CD14-positive monocyte (primary cell): ENCODE measurements around the gene NPPA. TPM values are rescaled to one million over a fixed set of nuclear protein-coding genes. Genes with fewer than 3 reads are reported as not detected.

Experiments used
- DNase-seq, 3 donors: peaks; one replicate each; pipeline ENCODE4 v3.0.0-alpha.2; 2011 to 2022
- H2AFZ ChIP-seq: 2 replicates; pipeline ENCODE4 v1.6.0; 2012; ENCODE audit warnings: mild to moderate bottlenecking, low read depth, low read length, inconsistent platforms; ENCODE audit not compliant: insufficient read depth, poor library complexity, severe bottlenecking
- H3K27ac ChIP-seq, 2 donors: 1 replicate in 1 of 2; 2 replicates in 1 of 2; pipeline ENCODE4 v1.5.1; 2012 to 2013; ENCODE audit warnings: low read length in 2 of 2, control low read depth in 1 of 2, inconsistent platforms in 1 of 2, low read depth in 1 of 2, mild to moderate bottlenecking in 1 of 2
- H3K27me3 ChIP-seq, 2 donors: one replicate each; pipeline versions ENCODE4 v1.6.0 to v1.6.1; 2011 to 2013; ENCODE audit warnings: low read length in 2 of 2; ENCODE audit not compliant: control insufficient read depth in 2 of 2, insufficient read depth in 2 of 2
- H3K36me3 ChIP-seq, 2 donors: replicated peaks in 1 of 2; 1 replicate in 1 of 2; 2 replicates in 1 of 2; pipeline versions ENCODE4 v1.5.1 to v1.6.1; 2012 to 2013; ENCODE audit warnings: low read length in 2 of 2, control low read depth in 1 of 2, inconsistent platforms in 1 of 2, mild to moderate bottlenecking in 1 of 2; ENCODE audit not compliant: insufficient read depth in 2 of 2, control insufficient read depth in 1 of 2
- H3K4me1 ChIP-seq, 2 donors: 1 replicate in 1 of 2; 2 replicates in 1 of 2; pipeline versions ENCODE4 v1.5.1 to v1.6.1; 2012 to 2013; ENCODE audit warnings: low read length in 2 of 2, control low read depth in 1 of 2, inconsistent platforms in 1 of 2, mild to moderate bottlenecking in 1 of 2, moderate library complexity in 1 of 2; ENCODE audit not compliant: insufficient read depth in 2 of 2, control insufficient read depth in 1 of 2
- H3K4me2 ChIP-seq: replicated peaks from 2 replicates; pipeline ENCODE3; 2012; ENCODE audit warnings: low read length, moderate library complexity, mild to moderate bottlenecking; ENCODE audit not compliant: poor library complexity, severe bottlenecking; ENCODE audit errors: extremely low read depth
- H3K4me3 ChIP-seq, 3 experiments: fragments of 200-600 bp in 1 of 3; sonication (generic) in 1 of 3; replicated peaks in 1 of 3; 1 replicate in 2 of 3; 2 replicates in 1 of 3; pipeline ENCODE4 v1.5.1; 2011 to 2013; ENCODE audit warnings: low read length in 3 of 3, mild to moderate bottlenecking in 3 of 3, control low read depth in 2 of 3, low read depth in 2 of 3, inconsistent platforms in 1 of 3, moderate library complexity in 1 of 3
- H3K79me2 ChIP-seq: 2 replicates; pipeline ENCODE4 v1.6.0; 2012; ENCODE audit warnings: mild to moderate bottlenecking, control low read depth, inconsistent platforms, low read length, moderate library complexity; ENCODE audit not compliant: insufficient read depth
- H3K9ac ChIP-seq: 2 replicates; pipeline ENCODE4 v1.6.0; 2017; ENCODE audit warnings: low read length, mild to moderate bottlenecking; ENCODE audit not compliant: insufficient read depth, poor library complexity, severe bottlenecking
- H3K9me3 ChIP-seq, 2 donors: replicated peaks in 1 of 2; 1 replicate in 1 of 2; 2 replicates in 1 of 2; pipeline versions ENCODE4 v1.5.1 to v1.6.1; 2012 to 2013; ENCODE audit warnings: low read length in 2 of 2, control low read depth in 1 of 2; ENCODE audit not compliant: control insufficient read depth in 1 of 2, insufficient read depth in 1 of 2
- H4K20me1 ChIP-seq: 2 replicates; pipeline ENCODE4 v1.6.0; 2012; ENCODE audit warnings: mild to moderate bottlenecking, low read length, control low read depth, moderate library complexity; ENCODE audit not compliant: insufficient read depth
- H3K27ac Mint-ChIP-seq, 7 donors: one replicate each; pipeline ENCODE4 v1.8.0; 2020; ENCODE audit warnings: mild to moderate bottlenecking in 7 of 7, mixed read lengths in 7 of 7, moderate library complexity in 6 of 7, inconsistent platforms in 2 of 7
- H3K27me3 Mint-ChIP-seq, 3 donors: one replicate each; pipeline ENCODE4 v1.8.0; 2021 to 2022; ENCODE audit warnings: low read depth in 3 of 3, mild to moderate bottlenecking in 3 of 3, mixed read lengths in 3 of 3, moderate library complexity in 3 of 3, inconsistent platforms in 1 of 3
- H3K36me3 Mint-ChIP-seq, 2 donors: one replicate each; pipeline ENCODE4 v1.8.0; 2020; ENCODE audit warnings: mixed read lengths in 2 of 2, inconsistent platforms in 1 of 2, mild to moderate bottlenecking in 1 of 2
- H3K4me1 Mint-ChIP-seq: one replicate; pipeline ENCODE4 v1.8.0; 2020; ENCODE audit warnings: mild to moderate bottlenecking, mixed read lengths
- H3K4me3 Mint-ChIP-seq, 2 donors: one replicate each; pipeline ENCODE4 v1.8.0; 2020; ENCODE audit warnings: mild to moderate bottlenecking in 2 of 2, mixed read lengths in 2 of 2, moderate library complexity in 1 of 2
- H3K9me3 Mint-ChIP-seq, 7 donors: one replicate each; pipeline ENCODE4 v1.8.0; 2020 to 2022; ENCODE audit warnings: mixed read lengths in 7 of 7, mild to moderate bottlenecking in 6 of 7, moderate library complexity in 6 of 7, inconsistent platforms in 2 of 7
- WGBS: methylation state at CpG from one replicate; pipeline ENCODE4 v1.1.5; 2013; ENCODE audit warnings: missing lambda C conversion rate; ENCODE audit not compliant: insufficient coverage; 5-methylcytosine and 5-hydroxymethylcytosine counted together
- intact Hi-C, 2 donors: fragments of 100-400 bp; cut with micrococcal nuclease; formaldehyde crosslinking; loops; one replicate each; pipeline versions ENCODE4 v1.15.0 to v1.15.1; 2023
- polyA plus RNA-seq, 3 donors: library from polyadenylated mRNA; depleted of rRNA in 1 of 3; unstranded in 2 of 3; stranded (reverse) in 1 of 3; fragments of 300-500 nt in 2 of 3; fragments of >200 nt in 1 of 3; fragmentation: Illumina TruSeq in 2 of 3; gene quantifications; 1 replicate in 2 of 3; 2 replicates in 1 of 3; pipeline ENCODE4 v1.2.3, GENCODE V29; 2012 to 2021
- TF ChIP-seq, protein P1 (sequence below): fragments of 200-600 bp; IDR thresholded peaks from one replicate; pipeline ENCODE4 v1.8.0; 2022; ENCODE audit warnings: antibody characterized with exemption, mild to moderate bottlenecking

Gene NPPA
- polyA plus RNA-seq, 3 donors, result not detected

DNA sequence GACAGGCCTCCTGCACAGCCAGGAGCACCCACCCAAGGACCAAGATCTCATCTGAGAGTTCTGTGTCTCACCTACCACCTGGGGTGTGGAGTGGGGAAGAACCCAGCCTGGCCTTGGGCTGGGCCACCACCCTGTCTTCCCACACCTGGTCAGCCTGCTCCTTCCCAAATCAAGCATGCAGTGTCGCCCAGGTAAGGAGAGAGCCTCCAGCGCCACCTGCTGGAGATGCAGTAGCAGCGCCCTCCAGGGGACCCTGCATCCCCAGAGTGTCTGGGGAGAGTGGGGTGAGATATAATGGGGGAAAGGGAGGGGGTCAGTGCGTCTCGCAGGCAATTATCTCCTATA, 46.3 kb upstream of the NPPA start:
- peak overlapping the region in 1 of 7 donors; percentile 53 for H3K27ac Mint-ChIP-seq
- Histone ChIP-seq H2AFZ (no peak overlapping the region), H3K79me2 (no peaks in the 10 kb centered on the region), H3K27me3 (peaks cover 8 to 23% of the 10 kb centered on the region in 2 donors), H3K27ac (no peak overlapping the region), H4K20me1 (no peaks in the 10 kb centered on the region), H3K9me3 (peaks cover 0 to 5% of the 10 kb centered on the region in 2 donors), H3K4me1 (peaks cover 10% of the 10 kb centered on the region in 2 donors), H3K36me3 (no peaks in the 10 kb centered on the region), H3K9ac (no peak overlapping the region), H3K4me2 (no peak overlapping the region), H3K4me3 (no peak overlapping the region)
- no peak overlapping the region for H3K4me3 Mint-ChIP-seq
- peaks cover 31 to 35% (median 32%) of the 10 kb centered on the region in 3 donors for H3K27me3 Mint-ChIP-seq
- DNase-seq, result peak; percentile 42 to 60 (median 60)
- peaks cover 0 to 11% (median 0%) of the 10 kb centered on the region in 7 donors for H3K9me3 Mint-ChIP-seq
- intact Hi-C loops, result loop anchor here (1.0 to 2.0 kb wide), 2 partner anchors 55 to 56 kb away; no protein-coding TSS in a partner anchor
- TF ChIP-seq, protein P1, sequence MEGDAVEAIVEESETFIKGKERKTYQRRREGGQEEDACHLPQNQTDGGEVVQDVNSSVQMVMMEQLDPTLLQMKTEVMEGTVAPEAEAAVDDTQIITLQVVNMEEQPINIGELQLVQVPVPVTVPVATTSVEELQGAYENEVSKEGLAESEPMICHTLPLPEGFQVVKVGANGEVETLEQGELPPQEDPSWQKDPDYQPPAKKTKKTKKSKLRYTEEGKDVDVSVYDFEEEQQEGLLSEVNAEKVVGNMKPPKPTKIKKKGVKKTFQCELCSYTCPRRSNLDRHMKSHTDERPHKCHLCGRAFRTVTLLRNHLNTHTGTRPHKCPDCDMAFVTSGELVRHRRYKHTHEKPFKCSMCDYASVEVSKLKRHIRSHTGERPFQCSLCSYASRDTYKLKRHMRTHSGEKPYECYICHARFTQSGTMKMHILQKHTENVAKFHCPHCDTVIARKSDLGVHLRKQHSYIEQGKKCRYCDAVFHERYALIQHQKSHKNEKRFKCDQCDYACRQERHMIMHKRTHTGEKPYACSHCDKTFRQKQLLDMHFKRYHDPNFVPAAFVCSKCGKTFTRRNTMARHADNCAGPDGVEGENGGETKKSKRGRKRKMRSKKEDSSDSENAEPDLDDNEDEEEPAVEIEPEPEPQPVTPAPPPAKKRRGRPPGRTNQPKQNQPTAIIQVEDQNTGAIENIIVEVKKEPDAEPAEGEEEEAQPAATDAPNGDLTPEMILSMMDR, result peak; percentile 91
- no CpG with 5 or more reads among the region's 5 CpGs for WGBS
- H3K4me1 Mint-ChIP-seq, result peaks cover 12% of the 10 kb centered on the region
- no peaks in the 10 kb centered on the region for H3K36me3 Mint-ChIP-seq

DNA sequence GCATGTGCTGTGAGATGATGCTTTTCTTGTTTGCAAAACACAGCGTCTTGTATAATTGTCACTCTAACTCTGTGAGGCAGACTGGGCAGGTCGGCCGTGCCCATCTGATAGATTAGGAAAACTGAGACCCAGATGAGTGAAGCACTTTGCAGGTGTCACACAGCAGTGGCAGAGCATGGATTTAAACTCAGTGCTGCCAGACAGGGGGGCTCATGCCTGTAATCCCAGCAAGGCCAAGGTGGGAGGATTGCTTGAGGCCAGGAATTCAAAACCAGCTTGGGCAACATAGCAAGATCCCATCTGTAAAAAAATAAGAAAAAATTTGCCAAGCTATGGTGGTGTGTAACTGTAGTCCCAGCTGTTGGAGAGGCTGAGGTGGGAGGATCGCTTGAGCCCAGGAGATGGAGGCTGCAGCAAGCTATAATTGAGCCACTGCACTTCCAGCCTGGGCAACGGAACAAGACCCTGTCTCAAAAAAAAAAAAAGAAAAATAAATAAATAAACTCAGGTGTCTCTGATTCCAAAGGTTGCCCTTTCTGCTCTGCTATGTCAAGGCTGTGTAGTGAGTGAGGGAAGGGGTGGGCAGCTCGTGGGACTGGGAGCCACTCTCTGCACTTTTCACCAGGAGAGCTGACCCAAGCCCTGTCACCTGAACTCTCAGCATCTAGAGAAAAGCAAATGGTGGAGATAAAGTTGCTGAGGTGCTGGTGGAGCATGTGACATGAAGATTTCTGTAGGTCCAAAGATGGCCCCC, 44.0 kb upstream of the NPPA start:
- WGBS, result 93% methylated on average over 3 of the region's 6 CpGs
- H4K20me1 ChIP-seq, result no peaks in the 10 kb centered on the region
- no peak overlapping the region for H3K4me3 Mint-ChIP-seq
- intact Hi-C loops, result loop anchor here in 1 of 2 donors (2.0 kb wide), 1 partner anchor 53 kb away; no protein-coding TSS in a partner anchor
- peaks cover 10% of the 10 kb centered on the region in 2 donors for H3K4me1 ChIP-seq
- DNase-seq, result no peak
- H3K27me3 Mint-ChIP-seq, result peaks cover 9 to 14% (median 11%) of the 10 kb centered on the region in 3 donors
- no peaks in the 10 kb centered on the region for H3K9me3 ChIP-seq
- peaks cover 0 to 4% (median 0%) of the 10 kb centered on the region in 7 donors for H3K9me3 Mint-ChIP-seq
- H3K4me1 Mint-ChIP-seq, result peaks cover 12% of the 10 kb centered on the region
- H3K79me2 ChIP-seq, result no peaks in the 10 kb centered on the region
- no peaks in the 10 kb centered on the region for H3K36me3 ChIP-seq
- H3K27ac Mint-ChIP-seq, result no peak overlapping the region
- TF ChIP-seq, protein P1, result no peak
- H2AFZ ChIP-seq, result no peak overlapping the region
- H3K4me2 ChIP-seq, result no peak overlapping the region
- no peak overlapping the region for H3K4me3 ChIP-seq
- peaks cover 0 to 4% of the 10 kb centered on the region in 2 donors for H3K27me3 ChIP-seq
- H3K27ac ChIP-seq, result no peak overlapping the region
- H3K9ac ChIP-seq, result no peak overlapping the region
- no peaks in the 10 kb centered on the region for H3K36me3 Mint-ChIP-seq
